Tongue (tissue), 2 donors: Measurements from ENCODE around the gene NPIPB4. TPM values are rescaled to one million over a fixed set of nuclear protein-coding genes. Genes with fewer than 3 reads are reported as not detected.
"Not testable (repeated sequence)": the region's sequence is repeated elsewhere in the genome, so short reads cannot be mapped to it uniquely, and the experiment has no call there.

Source experiments
- DNase-seq: peaks from one replicate; pipeline ENCODE4 v3.0.0-alpha.2; 2015
- total RNA-seq: library from RNA; depleted of rRNA; stranded (reverse); fragments of >200 nt; gene quantifications from one replicate; pipeline ENCODE4 v1.2.3, GENCODE V29; 2014

The NPIPB4 gene
- 53.0 TPM for total RNA-seq

DNA sequence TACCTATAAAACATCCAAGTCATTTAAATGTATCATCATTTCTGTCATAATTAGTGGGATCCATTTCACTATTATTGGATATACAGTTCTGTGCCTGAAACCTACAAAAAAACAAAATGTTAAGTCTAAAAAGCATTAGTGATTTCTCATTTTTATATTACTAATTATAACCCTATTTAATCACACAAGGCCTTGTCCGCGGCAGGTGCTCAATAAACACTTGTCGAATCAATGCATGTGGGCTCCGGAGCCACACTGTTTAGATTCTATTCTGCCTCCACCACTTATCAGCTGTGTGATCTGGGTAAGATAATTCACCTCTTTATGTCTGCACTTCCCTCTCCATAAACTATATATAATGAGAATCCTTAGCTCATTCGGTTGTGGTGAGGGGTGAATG, at the start of gene NPIPB4:
Gene NPIPB4, minus strand, starts transcription at position 101 of the 400 bp plus-strand sequence. CDS start 378 bp downstream, outside the sequence.
- DNase-seq: not testable (repeated sequence)

DNA sequence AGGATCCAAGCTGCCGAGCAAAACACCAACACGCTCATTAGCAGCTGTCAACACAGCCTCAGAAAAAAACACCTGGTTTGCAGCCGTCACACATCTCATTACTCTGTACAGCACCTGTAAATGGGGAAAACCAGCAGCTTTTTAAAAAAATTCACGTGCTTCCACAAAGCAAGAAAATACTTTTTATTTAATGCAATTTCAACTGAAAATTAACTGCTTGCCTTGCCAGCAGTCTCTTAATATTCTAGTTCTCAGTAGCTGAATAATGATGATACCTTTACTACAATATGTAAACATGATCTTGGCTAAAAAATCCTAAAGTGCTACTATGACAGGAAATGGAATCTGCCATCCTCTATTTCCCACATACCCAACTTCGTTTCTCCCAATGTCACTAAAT, 41.4 kb upstream of the NPIPB4 start:
- not testable (repeated sequence) for DNase-seq

DNA sequence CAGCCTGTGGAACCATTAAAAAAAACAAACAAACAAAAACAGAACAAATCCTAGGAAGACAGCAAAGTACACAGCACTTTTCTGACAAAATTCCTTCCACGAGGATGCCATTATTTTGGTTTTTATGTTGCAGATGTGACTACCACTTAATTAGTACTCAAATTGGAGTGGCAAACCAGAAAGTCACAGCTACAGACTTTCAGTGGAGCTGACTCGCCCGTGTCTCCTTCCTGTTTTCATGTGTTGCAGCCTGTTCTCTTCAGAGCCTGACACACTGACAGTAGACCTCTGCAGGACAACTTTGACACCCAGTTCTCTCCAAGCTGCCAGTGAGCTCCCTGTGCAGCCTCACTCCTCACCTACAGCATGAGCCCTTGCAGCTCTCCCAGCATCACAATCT, 24.4 kb upstream of the NPIPB4 start:
- not testable (repeated sequence) for DNase-seq

DNA sequence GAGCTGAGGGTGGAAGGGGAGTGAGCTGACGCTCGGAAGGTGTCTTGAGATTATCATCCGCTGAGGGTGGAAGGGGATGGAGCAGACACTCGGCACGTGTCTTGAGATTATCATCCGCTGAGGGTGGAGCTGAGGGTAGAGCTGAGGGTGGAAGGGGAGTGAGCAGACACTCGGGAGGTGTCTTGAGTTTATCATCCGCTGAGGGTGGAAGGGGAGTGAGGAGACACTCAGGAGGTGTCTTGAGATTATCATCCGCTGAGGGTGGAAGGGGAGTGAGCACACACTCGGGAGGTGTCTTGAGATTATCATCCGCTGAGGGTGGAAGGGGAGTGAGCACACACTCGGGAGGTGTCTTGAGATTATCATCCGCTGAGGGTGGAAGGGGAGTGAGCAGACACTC, 20.4 kb downstream of the NPIPB4 start:
- DNase-seq: not testable (repeated sequence)

DNA sequence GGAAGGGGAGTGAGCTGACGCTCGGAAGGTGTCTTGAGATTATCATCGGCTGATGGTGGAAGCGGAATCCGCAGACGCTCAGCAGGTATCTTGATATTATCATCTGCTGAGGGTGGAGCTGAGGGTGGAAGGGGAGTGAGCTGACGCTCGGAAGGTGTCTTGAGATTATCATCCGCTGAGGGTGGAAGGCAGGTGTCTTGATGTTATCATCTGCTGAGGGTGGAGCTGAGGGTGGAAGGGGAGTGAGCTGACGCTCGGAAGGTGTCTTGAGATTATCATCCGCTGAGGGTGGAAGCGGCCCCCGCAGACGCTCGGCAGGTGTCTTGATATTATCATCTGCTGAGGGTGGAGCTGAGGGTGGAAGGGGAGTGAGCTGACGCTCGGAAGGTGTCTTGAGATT, 21.2 kb downstream of the NPIPB4 start:
- not testable (repeated sequence) for DNase-seq

DNA sequence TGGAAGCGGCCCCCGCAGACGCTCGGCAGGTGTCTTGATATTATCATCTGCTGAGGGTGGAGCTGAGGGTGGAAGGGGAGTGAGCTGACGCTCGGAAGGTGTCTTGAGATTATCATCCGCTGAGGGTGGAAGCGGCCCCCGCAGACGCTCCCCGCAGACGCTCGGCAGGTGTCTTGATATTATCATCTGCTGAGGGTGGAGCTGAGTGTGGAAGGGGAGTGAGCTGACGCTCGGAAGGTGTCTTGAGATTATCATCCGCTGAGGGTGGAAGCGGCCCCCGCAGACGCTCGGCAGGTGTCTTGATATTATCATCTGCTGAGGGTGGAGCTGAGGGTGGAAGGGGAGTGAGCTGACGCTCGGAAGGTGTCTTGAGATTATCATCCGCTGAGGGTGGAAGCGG, 21.8 kb downstream of the NPIPB4 start:
- DNase-seq: not testable (repeated sequence)

DNA sequence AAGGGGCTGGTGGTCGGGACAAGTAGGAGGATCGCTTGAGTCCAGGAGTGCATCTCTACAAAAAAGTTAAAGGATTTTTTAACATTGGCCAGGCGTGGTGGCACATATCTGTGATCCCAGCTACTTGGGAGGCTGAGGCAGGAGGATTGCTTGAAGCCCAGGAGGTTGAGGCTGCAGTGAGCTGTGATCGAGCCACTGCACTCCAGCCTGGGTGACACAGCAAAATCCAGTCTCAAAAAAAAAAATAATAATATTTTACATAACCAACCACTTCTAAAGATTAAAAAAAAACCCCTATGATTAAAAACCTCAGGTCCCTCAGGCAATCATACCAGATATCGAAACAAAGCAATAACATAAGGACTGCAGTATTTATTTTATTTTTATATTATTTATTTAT, 23.3 kb downstream of the NPIPB4 start:
- DNase-seq: not testable (repeated sequence)

DNA sequence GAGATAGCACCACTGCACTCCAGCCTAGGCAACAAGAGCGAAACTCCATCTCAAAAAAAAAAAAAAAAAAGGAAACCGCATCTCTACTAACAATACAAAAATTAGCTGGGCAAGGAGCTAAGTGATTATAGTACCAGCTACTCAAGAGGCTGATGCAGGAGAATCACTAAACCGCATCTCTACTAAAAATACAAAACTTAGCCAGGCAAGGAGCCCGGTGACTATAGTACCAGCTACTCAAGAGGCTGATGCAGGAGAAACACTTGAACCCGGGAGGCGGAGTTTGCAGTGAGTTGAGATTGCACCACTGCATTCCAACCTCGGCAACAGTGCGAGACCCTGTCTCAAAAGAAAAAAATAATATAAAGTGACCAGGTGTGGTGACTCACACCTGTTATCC, 27.6 kb downstream of the NPIPB4 start:
- not testable (repeated sequence) for DNase-seq

DNA sequence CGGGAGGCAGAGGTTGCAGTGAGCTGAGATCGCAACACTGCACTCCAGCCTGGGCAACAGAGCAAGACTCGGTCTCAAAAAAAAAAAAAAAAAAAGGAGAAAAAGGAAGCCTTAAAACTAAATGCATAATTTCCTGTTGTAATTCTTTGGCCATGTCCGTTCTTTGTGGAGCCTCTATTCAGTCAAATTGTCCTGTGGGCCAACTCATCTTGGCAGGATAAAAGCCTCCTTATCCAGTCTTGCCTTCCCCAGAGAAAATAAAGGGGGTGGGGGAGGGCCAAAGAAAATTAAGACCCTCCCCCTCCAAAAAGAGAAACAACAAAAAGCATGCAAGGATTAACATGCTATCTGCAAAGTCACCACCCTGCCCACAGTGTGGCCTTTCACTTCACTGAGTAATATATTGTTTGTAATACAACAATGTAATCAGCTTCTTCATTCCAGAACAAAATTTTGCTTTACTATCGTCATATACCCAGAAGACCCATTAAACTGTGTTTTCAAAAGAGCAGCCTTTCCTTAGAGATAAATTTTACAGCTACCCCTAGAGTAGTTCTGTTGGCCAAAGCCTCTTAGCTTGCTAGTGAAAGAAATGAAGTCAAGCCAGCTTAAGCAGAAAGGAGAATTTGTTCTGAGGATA, 31.4 kb downstream of the NPIPB4 start:
- not testable (repeated sequence) for DNase-seq

DNA sequence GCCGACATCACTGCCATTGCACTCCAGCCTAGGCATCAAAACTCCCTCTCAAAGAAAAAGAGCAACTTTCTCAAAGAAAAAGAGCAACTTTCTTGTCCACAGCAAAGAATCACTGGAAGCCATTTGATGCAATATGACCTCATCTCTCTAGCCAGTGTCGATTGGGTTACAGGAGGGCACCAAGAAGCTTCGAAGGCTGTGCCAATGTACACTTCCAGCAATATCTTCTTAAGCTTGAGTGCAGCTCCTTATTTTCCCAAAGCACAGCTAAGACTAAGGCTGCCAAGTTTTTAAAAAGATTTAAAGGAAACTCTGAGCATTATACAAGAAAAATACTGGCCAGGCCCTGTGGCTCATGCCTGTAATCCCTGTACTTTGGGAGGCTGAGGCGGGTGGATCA, 32.0 kb downstream of the NPIPB4 start:
- not testable (repeated sequence) for DNase-seq

DNA sequence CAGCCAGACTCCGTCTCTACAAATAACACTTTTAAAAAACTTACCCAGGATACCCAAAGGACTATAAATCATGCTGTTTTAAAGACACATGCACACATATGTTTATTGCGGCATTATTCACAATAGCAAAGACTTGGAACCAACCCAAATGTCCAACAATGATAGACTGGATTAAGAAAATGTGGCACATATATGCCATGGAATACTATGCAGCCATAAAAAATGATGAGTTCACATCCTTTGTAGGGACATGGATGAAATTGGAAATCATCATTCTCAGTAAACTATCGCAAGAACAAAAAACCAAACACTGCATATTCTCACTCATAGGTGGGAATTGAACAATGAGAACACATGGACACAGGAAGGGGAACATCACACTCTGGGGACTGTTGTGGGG, 34.3 kb downstream of the NPIPB4 start:
- DNase-seq: not testable (repeated sequence)

DNA sequence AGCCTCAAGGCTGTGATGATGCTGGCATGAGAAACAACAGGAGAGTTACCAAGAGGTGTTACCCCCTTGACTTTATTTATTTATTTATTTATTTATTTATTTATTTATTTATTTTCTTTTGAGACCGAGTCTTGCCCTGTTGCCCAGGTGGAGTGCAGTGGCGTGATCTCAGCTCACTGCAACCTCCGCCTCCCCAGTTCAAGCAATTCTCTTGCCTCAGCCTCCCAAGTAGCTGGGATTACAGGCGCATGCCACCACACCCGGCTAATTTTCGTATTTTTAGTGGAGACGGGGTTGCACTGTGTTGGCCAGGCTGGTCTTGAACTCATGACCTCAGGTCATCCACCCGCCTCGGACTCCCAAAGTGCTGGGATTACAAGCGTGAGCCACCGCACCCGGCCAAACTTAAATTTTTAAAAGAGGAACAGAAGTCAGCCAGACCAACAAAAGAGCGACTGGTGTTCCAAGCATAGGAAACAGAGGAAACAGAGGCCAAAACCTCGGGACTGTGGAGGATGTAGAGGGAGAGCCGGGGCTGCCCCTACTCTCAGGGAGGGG, 36.6 kb downstream of the NPIPB4 start:
- DNase-seq: not testable (repeated sequence)

DNA sequence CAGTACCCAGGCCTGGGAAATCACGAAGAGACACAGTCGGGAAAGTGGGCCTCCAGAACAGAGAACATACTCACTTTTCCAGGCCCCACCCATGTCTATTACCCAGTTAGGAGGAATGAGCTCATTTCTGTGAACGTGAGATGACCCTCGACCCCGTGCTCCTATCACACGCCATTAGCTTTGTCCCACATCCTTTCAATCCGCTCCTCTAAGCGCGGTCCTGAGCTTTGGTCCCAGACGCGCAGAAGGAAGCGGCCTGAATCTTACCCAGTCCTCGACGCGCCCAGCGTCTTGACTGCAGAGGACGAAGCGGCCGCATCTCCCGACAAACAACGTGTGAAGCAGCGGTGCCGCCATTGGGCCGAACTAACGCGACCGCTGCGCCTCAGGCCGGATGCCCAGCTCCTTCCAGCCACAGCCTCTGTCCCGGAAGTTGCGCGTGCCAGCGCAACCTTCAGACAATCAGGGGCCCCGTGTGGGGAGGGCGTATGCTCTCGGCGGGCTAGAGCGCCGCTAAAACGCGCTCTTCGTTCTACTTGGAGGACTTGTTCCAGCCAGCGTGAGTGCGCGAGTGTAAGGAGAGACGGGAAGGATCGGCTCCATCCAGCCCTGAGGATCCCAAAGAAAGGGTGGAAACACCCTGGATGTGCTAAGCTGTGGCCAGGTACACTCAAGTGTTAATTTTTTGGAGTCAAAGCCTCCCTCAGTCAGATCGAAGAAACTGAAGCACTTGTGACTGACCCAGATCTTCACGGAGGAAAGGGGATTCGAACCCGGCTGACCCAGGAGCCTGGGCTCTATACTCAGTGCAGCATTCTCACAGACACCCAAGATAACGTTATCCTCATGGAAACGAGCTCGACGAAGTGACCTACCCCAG, 37.3 kb downstream of the NPIPB4 start:
- DNase-seq: peak; percentile 90

DNA sequence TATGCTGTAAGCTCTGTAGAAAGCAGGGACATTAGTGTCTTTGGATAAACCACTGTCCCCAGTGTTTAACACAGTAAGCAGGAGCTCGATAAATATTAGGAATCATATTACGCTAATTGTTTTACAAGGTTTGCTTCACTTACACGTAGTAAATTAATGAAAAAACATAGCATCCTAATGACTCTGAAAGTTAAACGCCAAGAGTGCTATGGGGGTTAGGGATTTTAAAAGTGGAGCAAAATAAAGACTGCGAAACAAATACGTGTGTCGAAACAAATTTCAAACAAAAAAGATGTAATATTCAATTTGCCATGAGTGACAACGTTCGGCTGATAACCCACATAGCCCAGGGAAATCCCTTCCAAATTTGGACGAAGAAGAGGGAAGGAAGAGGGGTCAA, 37.9 kb downstream of the NPIPB4 start:
- not testable (repeated sequence) for DNase-seq

DNA sequence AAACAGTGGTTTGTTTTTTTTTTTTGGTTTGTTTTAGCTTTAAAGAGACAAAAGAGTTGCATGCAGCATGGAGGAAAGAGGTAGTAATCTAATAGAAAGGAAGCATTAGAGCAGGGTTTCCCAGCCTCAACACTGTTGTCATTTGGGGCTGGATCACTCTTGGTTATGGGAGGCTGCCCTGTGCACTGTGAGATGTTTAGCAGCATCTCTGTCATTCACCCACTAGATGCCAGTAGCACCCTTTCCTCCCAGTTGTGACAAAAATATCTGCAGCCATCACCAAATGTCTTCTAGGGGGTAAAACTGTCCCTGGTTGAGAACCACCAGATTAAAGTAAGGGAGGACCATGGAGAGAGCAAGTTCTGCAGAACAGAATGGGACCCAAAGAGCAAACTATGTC, 40.5 kb downstream of the NPIPB4 start:
- DNase-seq: not testable (repeated sequence)

DNA sequence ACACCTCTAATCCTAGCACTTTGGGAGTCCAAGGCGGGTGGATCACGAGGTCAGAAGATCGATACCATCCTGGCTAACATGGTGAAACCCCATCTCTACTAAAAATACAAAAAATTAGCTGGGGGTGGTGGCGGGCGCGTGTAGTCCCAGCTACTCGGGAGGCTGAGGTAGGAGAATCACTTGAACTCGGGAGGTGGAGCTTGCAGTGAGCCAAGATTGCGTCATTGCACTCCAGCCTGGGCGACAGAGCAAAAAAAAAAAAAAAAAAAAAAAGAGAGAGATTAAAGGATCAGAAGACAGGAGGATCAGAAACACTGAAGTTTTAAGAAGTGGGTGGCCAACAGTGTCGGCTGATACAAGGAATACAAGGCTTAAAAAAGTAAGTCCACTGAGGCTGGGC, 41.9 kb downstream of the NPIPB4 start:
- DNase-seq: not testable (repeated sequence)

DNA sequence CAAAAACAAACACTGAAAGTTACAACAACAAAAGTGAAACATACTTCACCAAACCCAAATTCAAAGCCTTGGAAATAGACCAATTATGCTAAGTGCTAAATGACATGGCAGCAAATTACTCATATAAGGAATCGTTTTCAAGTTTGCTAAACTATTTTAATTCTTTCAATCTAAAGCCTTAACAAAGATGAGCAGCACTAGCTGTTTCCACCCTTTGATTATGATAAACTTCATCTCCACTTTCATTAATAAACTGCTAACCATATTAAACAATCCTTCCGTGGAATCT, 55.2 kb downstream of the NPIPB4 start:
- not testable (repeated sequence) for DNase-seq

DNA sequence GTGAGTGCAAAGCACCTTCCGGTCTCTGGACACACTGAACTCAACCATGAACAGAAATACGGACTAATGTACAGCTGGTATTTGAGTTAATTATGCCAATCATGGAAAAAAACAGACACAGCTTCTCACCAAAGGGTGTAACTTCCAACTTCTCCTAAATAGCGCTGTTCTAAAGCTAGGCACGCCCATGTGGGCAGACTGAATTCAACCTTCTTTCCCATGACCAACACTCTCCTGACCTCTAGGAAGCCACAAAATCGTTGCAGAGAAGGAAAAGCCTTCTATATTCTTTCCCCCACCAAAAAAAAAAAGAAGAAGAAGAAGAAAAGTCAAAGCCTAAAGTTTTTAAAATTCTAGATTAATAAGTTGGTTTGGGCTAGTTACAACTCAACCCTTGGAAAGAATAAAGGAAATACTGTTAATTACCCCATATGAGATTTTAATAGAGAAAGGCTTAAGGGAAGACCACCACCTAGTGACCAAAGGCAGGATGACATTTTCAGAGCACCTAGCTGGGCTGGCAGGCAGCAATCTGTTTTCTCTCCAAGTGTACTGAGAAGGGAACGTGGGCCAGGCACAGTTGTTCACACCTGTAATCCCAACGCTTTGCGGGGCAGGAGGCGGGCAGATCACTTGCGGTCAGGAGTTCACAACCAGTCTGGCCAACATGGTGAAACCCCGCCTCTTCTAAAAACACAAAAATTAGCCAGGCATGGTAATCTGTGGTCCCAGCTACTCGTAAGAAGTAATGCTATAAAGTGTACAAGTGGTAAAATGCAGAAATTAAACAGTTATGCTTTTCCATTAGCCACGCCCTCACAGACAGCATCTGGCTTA, 55.8 kb downstream of the NPIPB4 start:
- peak; percentile 23 for DNase-seq

DNA sequence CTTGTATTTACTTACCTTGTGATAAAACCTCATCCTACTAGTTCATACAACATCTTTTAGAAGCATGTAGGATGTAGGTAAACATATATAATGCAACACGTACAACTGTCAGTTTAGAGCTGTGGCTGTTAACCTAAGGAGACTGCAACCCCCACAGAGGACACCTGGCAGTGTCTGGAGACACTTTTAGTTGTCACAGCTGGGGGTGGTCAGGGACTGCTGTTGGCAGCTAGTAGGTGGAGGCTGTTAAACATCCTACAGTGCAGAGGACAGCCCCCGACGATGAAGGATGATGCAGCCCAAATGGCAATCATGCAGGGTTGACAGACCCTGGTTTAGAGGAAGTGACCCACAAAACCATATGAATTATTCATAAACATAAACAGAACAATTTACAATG, 59.0 kb downstream of the NPIPB4 start:
- not testable (repeated sequence) for DNase-seq

DNA sequence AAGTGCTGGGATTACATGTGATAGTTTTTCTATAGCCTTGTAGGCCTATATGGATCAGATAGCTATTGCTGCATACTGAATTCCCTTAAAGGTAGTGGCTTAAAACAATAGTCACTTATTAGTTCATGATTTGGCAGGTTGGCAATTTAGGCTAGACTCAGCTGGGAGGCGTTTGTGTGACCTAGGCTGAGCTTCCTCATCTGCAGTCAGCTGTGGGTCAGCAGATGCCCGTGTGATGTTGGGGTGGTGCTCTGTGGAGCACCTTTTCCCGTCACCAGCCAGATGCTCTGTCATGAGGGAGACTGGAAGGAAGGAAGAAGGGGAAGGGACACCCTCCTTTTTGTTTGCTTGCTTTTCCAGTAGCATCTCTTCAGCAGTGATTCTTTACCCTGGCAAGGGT, 64.2 kb downstream of the NPIPB4 start:
- DNase-seq: not testable (repeated sequence)

DNA sequence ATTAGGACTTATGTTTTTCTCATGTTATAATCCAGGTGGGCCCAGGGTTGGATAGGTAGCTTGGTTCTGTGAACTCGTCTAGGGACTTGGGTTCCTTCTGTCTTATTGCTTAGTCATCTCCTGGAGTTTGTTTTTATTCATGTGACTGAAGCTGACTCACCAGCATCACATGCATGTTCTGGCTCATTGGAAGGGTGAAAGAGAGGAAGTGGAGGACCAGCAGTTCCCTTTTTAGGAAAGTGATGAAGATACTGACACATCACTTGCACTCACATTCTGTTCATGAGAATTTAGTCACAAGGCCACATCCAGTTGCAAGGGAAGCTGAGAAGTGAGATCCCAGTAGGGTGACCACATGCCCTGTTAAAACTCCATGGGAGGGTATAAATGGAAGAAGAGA, 67.0 kb downstream of the NPIPB4 start:
- DNase-seq: not testable (repeated sequence)
